Measurements from ENCODE around the gene VAT1. TPM values are rescaled to one million over a fixed set of nuclear protein-coding genes. Genes with fewer than 3 reads are reported as not detected.

The VAT1 gene
- total and polyA plus RNA-seq, 7 donors, result 43.0 to 164 (median 85.9) TPM

DNA sequence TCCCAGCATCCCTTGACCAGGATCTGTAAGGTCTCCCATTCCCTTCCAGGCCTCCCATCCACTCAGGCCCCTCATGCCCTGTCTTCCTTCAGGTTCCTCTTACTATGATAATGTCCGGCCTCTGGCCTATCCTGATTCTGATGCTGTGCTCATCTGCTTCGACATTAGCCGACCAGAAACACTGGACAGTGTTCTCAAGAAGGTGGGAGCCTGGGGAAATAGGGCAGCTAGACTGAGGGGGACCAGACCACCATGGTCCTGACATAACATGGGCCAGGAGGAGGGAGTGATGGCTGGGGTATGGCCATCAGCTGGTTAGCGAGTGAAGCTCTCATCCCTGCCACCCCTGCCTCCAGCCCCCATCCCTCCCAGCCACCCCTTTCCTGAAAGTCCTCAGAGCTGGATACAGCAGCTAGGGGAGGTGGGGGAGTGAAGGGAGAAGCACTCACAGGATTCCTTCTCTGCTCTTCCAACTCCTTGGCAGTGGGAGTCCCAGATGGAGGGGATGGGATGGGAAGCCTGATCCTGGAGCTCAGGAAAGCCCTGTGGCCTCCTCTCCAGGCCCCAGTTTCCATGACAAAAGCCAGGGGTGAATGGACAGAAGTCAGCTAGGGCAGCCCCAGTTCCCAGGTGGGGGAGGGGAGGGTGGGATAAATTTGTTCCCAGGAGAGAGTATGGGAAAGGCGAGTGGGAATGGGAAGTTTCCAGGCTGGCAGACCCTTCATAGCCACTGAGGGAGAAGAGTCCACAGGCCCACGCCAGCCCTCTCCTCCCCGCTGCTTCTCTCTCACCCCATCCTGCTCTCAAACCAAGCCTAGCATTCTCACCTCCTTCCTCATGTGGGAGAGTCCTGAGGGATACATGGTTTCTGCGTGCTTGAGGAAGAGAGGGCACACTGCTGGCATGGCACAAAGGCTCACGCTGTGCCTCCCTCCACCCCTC lies 5.2 kb upstream of the VAT1 start:
- H3K4me3 ChIP-seq, result no peak overlapping the region
- TF ChIP-seq POLR2AphosphoS5 (IDR thresholded peaks at IDR 0.05), result no peak
- no peaks in the 10 kb centered on the region for H3K36me3 ChIP-seq
- H3K27me3 ChIP-seq, result no peaks in the 10 kb centered on the region
- 74 to 84% methylated on average over 9 of the region's 9 CpGs for WGBS, 2 donors
- no peaks in the 10 kb centered on the region for H3K9me3 ChIP-seq
- no peak overlapping the region for H3K27ac ChIP-seq
- intact Hi-C loops (cut with DNase I), result loop anchor here (5.0 kb wide), 2 partner anchors 55 to 100 kb away; partner anchors contain the start of gene BRCA1
- H3K4me1 ChIP-seq, result peaks cover 0 to 19% (median 8%) of the 10 kb centered on the region in 4 donors
- DNase-seq, result no peak

DNA sequence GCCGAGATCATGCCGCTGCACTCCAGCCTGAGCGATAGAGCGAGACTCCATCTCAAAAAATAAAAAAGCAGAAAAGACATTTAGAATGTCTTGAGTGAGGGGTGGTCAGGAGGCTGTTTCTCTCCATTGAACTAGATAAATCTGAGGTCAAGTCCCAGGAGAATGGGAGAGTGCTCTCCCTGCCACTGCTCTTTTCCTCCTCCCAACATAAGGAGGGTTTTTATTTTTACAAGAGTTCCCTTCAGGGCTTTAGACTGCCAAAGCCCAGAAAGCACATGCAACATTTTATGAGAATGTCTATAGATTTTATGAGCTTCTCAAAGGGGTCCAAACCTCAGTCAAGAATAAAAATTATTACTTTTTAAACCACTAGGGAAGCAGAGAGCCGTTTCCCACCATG lies 4.4 kb upstream of the VAT1 start:
- Histone ChIP-seq H3K27me3 (no peaks in the 10 kb centered on the region), H3K9me3 (no peaks in the 10 kb centered on the region), H3K27ac (peak overlapping the region in 3 of 4 donors; percentile 79 to 86 (median 81)), H3K4me1 (peaks cover 0 to 19% (median 8%) of the 10 kb centered on the region in 4 donors), H3K4me3 (no peak overlapping the region), H3K36me3 (no peaks in the 10 kb centered on the region)
- TF ChIP-seq EP300 (IDR thresholded peaks at IDR 0.05) (no peak), POLR2AphosphoS5 (IDR thresholded peaks at IDR 0.05) (no peak), POLR2A (IDR thresholded peaks at IDR 0.05) (no peak)
- TF ChIP-seq, protein P1, sequence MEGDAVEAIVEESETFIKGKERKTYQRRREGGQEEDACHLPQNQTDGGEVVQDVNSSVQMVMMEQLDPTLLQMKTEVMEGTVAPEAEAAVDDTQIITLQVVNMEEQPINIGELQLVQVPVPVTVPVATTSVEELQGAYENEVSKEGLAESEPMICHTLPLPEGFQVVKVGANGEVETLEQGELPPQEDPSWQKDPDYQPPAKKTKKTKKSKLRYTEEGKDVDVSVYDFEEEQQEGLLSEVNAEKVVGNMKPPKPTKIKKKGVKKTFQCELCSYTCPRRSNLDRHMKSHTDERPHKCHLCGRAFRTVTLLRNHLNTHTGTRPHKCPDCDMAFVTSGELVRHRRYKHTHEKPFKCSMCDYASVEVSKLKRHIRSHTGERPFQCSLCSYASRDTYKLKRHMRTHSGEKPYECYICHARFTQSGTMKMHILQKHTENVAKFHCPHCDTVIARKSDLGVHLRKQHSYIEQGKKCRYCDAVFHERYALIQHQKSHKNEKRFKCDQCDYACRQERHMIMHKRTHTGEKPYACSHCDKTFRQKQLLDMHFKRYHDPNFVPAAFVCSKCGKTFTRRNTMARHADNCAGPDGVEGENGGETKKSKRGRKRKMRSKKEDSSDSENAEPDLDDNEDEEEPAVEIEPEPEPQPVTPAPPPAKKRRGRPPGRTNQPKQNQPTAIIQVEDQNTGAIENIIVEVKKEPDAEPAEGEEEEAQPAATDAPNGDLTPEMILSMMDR (IDR thresholded peaks at IDR 0.05), result no peak
- intact Hi-C loops (cut with DNase I), result loop anchor here (5.0 kb wide), 2 partner anchors 56 to 101 kb away; partner anchors contain the start of gene BRCA1
- DNase-seq, result no peak
- 66 to 67% methylated on average over 5 of the region's 5 CpGs for WGBS, 2 donors

DNA sequence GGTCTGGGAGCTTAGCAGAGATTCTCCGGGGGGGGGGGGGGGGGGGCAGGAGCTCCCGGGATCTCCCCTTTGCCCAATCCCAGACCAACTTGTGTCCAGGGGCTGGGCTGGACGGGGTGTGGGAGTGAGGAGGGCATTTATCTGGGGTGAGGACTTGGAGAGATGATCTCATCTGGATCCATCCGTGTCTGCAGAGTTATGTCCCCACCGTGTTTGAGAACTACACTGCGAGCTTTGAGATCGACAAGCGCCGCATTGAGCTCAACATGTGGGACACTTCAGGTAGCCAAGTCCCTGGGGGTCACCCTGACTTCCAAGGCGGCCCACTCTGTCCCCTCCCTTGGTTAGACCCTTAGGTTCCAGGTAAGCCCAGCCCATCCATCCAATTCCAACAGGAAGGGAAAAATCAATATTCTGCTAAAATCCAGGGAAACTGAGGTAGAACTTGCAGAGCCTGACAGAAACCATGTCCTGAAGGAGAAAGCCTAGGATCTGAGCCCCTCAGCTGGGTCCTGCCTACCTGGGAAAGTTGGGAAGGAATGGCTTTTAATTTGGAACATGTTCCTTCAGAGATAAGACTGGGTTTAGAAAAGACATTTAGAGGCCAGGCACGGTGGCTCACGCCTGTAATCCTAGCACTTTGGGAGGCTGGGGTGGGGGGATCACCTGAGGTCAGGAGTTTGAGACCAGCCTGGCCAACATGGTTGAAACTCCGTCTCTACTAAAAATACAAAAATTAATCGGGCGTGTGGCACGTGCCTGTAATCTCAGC lies 3.8 kb upstream of the VAT1 start:
- TF ChIP-seq, protein P1 (IDR thresholded peaks at IDR 0.05), result no peak
- no peak for TF ChIP-seq POLR2AphosphoS5 (IDR thresholded peaks at IDR 0.05)
- no peak for TF ChIP-seq POLR2A (IDR thresholded peaks at IDR 0.05)
- no peak for TF ChIP-seq EP300 (IDR thresholded peaks at IDR 0.05)
- Histone ChIP-seq H3K27ac (peak overlapping the region; percentile 79 to 86 (median 81)), H3K4me3 (peak overlapping the region in 2 of 4 donors; percentile 54 to 63), H3K9me3 (no peaks in the 10 kb centered on the region), H3K4me1 (peaks cover 0 to 20% (median 11%) of the 10 kb centered on the region in 4 donors), H3K36me3 (no peaks in the 10 kb centered on the region), H3K27me3 (no peaks in the 10 kb centered on the region)
- intact Hi-C loops (cut with DNase I), result loop anchor here (5.0 kb wide), 2 partner anchors 56 to 101 kb away; partner anchors contain the start of gene BRCA1
- no peak for DNase-seq
- 53 to 70% methylated on average over 16 of the region's 16 CpGs for WGBS, 2 donors

GRCh38 chr17:43025290-43025657 lies 3.1 kb upstream of the VAT1 start:
- H3K9me3 ChIP-seq, result no peaks in the 10 kb centered on the region
- H3K4me3 ChIP-seq, result peak overlapping the region; percentile 37 to 63 (median 54)
- TF ChIP-seq, protein P1 (IDR thresholded peaks at IDR 0.05), result no peak
- TF ChIP-seq EP300 (IDR thresholded peaks at IDR 0.05) (no peak), POLR2AphosphoS5 (IDR thresholded peaks at IDR 0.05) (no peak), POLR2A (IDR thresholded peaks at IDR 0.05) (no peak)
- peak overlapping the region; percentile 79 to 86 (median 81) for H3K27ac ChIP-seq
- H3K36me3 ChIP-seq, result no peaks in the 10 kb centered on the region
- intact Hi-C loops (cut with DNase I), result loop anchor here (5.0 kb wide), 2 partner anchors 57 to 102 kb away; partner anchors contain the start of gene BRCA1
- WGBS, 2 donors, result 6 to 9% methylated on average over 27 of the region's 27 CpGs
- no peak for DNase-seq
- H3K27me3 ChIP-seq, result no peaks in the 10 kb centered on the region
- peaks cover 0 to 27% (median 17%) of the 10 kb centered on the region in 4 donors for H3K4me1 ChIP-seq

All from sigmoid colon (tissue), 7 donors.